Measurements from ENCODE around the gene ASIC4. TPM values are rescaled to one million over a fixed set of nuclear protein-coding genes. Genes with fewer than 3 reads are reported as not detected.

ASIC4 gene
- 0.85 TPM in 1 of 2 replicates, not detected in the other for total RNA-seq

GRCh38 chr2:219514196-219514761 is at the start of gene ASIC4:
ASIC4 (plus strand) TSS chr2:219514482; CDS start chr2:219514725, 243 bp downstream.

GRCh38 chr2:219498280-219499057 is 15.8 kb upstream of the ASIC4 start, which contains the start of gene GMPPA:
GMPPA (plus strand) TSS chr2:219498891; CDS start chr2:219499976, 1,085 bp downstream.

GRCh38 chr2:219543596-219544358 is 29.5 kb downstream of the ASIC4 start, which contains the start of the genes CHPF and TMEM198:
CHPF (minus strand) TSS chr2:219543809; CDS start chr2:219543538, 271 bp downstream.
TMEM198 (plus strand) TSS chr2:219544028; CDS start chr2:219544728, 700 bp downstream.

GRCh38 chr2:219571311-219572236 is 57.3 kb downstream of the ASIC4 start, which contains the start of gene OBSL1:
OBSL1 (minus strand) TSS chr2:219571539; CDS start chr2:219571232, 307 bp downstream.

GRCh38 chr2:219572237-219573001 is 58.1 kb downstream of the ASIC4 start, which contains the start of gene INHA:
INHA (plus strand) TSS chr2:219572310; CDS start chr2:219572375, 65 bp downstream.

Other genes with a start within 250 kb of the ASIC4 start
- gene DNAJB2, start 235.1 kb upstream of the ASIC4 start, total RNA-seq: 21.7 and 47.6 TPM in 2 replicates
- 2.1 and 12.7 TPM in 2 replicates for gene PTPRN, start 205.1 kb upstream of the ASIC4 start, total RNA-seq
- gene RESP18, start 181.7 kb upstream of the ASIC4 start, total RNA-seq: not detected in 2 replicates
- 50.0 and 61.2 TPM in 2 replicates for gene DNPEP, start 126.6 kb upstream of the ASIC4 start, total RNA-seq
- gene DES, start 96.1 kb upstream of the ASIC4 start, total RNA-seq: 0.77 and 1.7 TPM in 2 replicates
- 7.9 and 13.0 TPM in 2 replicates for gene SPEG, start 79.6 kb upstream of the ASIC4 start, total RNA-seq
- gene GMPPA, start 15.6 kb upstream of the ASIC4 start, total RNA-seq: 50.2 and 71.5 TPM in 2 replicates
- 101 and 192 TPM in 2 replicates for gene CHPF, start 29.3 kb downstream of the ASIC4 start, total RNA-seq
- gene TMEM198, start 29.5 kb downstream of the ASIC4 start, total RNA-seq: 0.96 and 2.0 TPM in 2 replicates
- 26.6 and 45.1 TPM in 2 replicates for gene OBSL1, start 57.1 kb downstream of the ASIC4 start, total RNA-seq
- 0.56 TPM in 1 of 2 replicates, not detected in the other for gene INHA, start 57.8 kb downstream of the ASIC4 start, total RNA-seq
- 11.5 and 19.4 TPM in 2 replicates for gene STK11IP, start 83.4 kb downstream of the ASIC4 start, total RNA-seq
- gene SLC4A3, start 113.1 kb downstream of the ASIC4 start, total RNA-seq: 0.96 and 4.2 TPM in 2 replicates

Measured in regular cardiac myocyte (primary cell).